Ovary (tissue), 3 donors: ENCODE data around the gene CCBE1.

Experiments used
- EP300 ChIP-seq: sonication (generic); formaldehyde crosslinking; IDR thresholded peaks from one replicate; pipeline ENCODE4 v1.6.1; 2017; ENCODE audit warnings: antibody characterized with exemption
- POLR2A ChIP-seq: fragments of 450-650 bp; IDR thresholded peaks from one replicate; pipeline ENCODE4 v1.6.1; 2017; ENCODE audit warnings: antibody characterized with exemption, mild to moderate bottlenecking, moderate library complexity
- TF ChIP-seq, protein P1 (sequence below), 3 donors: fragments of 450-650 bp in 2 of 3; fragments of 200-600 bp in 1 of 3; IDR thresholded peaks; one replicate each; pipeline versions ENCODE4 v1.5.1 to v1.8.0; 2016 to 2022; ENCODE audit warnings: antibody characterized with exemption in 3 of 3, mild to moderate bottlenecking in 1 of 3
- donor health status: DM: no; HTN: no; CAD: no.

GRCh38 chr18:59571902-59572301 lies 125.3 kb downstream of the CCBE1 start:
- TF ChIP-seq, protein P1, sequence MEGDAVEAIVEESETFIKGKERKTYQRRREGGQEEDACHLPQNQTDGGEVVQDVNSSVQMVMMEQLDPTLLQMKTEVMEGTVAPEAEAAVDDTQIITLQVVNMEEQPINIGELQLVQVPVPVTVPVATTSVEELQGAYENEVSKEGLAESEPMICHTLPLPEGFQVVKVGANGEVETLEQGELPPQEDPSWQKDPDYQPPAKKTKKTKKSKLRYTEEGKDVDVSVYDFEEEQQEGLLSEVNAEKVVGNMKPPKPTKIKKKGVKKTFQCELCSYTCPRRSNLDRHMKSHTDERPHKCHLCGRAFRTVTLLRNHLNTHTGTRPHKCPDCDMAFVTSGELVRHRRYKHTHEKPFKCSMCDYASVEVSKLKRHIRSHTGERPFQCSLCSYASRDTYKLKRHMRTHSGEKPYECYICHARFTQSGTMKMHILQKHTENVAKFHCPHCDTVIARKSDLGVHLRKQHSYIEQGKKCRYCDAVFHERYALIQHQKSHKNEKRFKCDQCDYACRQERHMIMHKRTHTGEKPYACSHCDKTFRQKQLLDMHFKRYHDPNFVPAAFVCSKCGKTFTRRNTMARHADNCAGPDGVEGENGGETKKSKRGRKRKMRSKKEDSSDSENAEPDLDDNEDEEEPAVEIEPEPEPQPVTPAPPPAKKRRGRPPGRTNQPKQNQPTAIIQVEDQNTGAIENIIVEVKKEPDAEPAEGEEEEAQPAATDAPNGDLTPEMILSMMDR (IDR thresholded peaks at IDR 0.05), result no peak
- no peak for TF ChIP-seq POLR2A
- no peak for TF ChIP-seq EP300
